ENCODE results near the gene CACNB4. TPM values are rescaled to one million over a fixed set of nuclear protein-coding genes. Genes with fewer than 3 reads are reported as not detected.

The CACNB4 gene
- total and polyA plus RNA-seq, 9 of the 15 experiments (the other 6 are each of a cell fraction or from before 2014, with no cell fraction given), result 0.01 to 0.20 (median 0.04) TPM; not detected in 1

GRCh38 chr2:152025678-152026287, 73.1 kb downstream of the CACNB4 start (continued):
- TF ChIP-seq KDM4B (IDR thresholded peaks at IDR 0.05; ENCODE audit: borderline replicate concordance in 2 of 2, low read depth in 1 of 2), result no peak
- TF ChIP-seq KHSRP (IDR thresholded peaks at IDR 0.05), result no peak
- no peak for TF ChIP-seq GTF2A2 (tag; IDR thresholded peaks at IDR 0.05)
- no peak for TF ChIP-seq ILK (tag; IDR thresholded peaks at IDR 0.05; ENCODE audit: borderline replicate concordance, low read depth)
- no peak for TF ChIP-seq SREBF1 (IDR thresholded peaks at IDR 0.05; ENCODE audit: borderline replicate concordance, low read depth, low read length)
- TF ChIP-seq ZNF785 (CRISPR knock-in tag; IDR thresholded peaks at IDR 0.05), result no peak
- no peak for TF ChIP-seq ZBTB26 (CRISPR knock-in tag; IDR thresholded peaks at IDR 0.05)
- TF ChIP-seq SMARCE1 (IDR thresholded peaks at IDR 0.05), result no peak
- no peak for TF ChIP-seq MCM5 (IDR thresholded peaks at IDR 0.05; ENCODE audit: low read depth)
- no peak for TF ChIP-seq SRSF3 (IDR thresholded peaks at IDR 0.05; ENCODE audit: insufficient read depth, low read length)
- TF ChIP-seq RREB1 (CRISPR knock-in tag; IDR thresholded peaks at IDR 0.05), result peak; percentile 42; the same call in 1 of the 2 replicates
- 0 out of 2 replicates have a peak, but pooled peaks have one; percentile 27 for TF ChIP-seq FOSL1 (tag; conservative IDR thresholded peaks at IDR 0.05)
- TF ChIP-seq THAP12 (CRISPR knock-in tag; IDR thresholded peaks at IDR 0.05), result no peak
- no peak for TF ChIP-seq ZNF253 (CRISPR knock-in tag; conservative IDR thresholded peaks at IDR 0.05)
- TF ChIP-seq ZNF347 (CRISPR knock-in tag; IDR thresholded peaks at IDR 0.05; ENCODE audit: low read depth), result no peak
- no peak for TF ChIP-seq MCM3 (IDR thresholded peaks at IDR 0.05)
- TF ChIP-seq PRPF4 (IDR thresholded peaks at IDR 0.05; ENCODE audit: insufficient read depth, low read depth, low read length, poor library complexity, severe bottlenecking), result no peak
- 0 out of 4 replicates have a peak, but pooled peaks of 1 of the 2 experiments have one; percentile 34 for TF ChIP-seq MNT (conservative IDR thresholded peaks at IDR 0.05)

All from K562 (cell line).